ENCODE measurements around the gene CENPH.
"Not testable (repeated sequence)": the region's sequence is repeated elsewhere in the genome, so short reads cannot be mapped to it uniquely, and the experiment has no call there.

CENPH gene

GRCh38 chr5:69209602-69210001, 20.2 kb downstream of the CENPH start:
- DNase-seq (ENCODE audit: low spot score), result no peak

DNA sequence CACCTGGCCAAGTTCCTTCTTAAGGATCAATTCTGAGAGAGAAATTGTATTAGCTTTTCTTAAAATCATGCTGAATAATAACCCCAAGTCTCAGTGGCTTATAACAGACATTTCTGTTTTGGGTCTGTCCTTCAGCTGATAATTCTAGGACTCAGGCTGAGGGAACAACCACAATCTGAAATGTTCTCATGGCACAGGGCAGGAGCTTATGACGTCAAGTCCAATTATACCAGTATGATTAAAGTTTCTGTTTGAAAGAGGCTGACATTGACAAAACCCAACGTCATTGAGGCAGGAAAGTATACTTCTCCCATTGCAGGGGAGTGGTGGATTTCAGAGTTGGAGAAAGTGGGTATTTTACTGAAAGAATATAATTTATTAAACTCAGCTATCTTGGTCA, 21.8 kb downstream of the CENPH start:
- DNase-seq (ENCODE audit: low spot score), result no peak

GRCh38 chr5:69212022-69212421, 22.6 kb downstream of the CENPH start:
- no peak for DNase-seq (ENCODE audit: low spot score)

- DNase-seq (ENCODE audit: low spot score), result no peak
Measured at GRCh38 chr5:69213513-69214215, 24.3 kb downstream of the CENPH start.

GRCh38 chr5:69217151-69217511, 27.7 kb downstream of the CENPH start:
- no peak for DNase-seq (ENCODE audit: low spot score)

GRCh38 chr5:69217548-69218526, 28.5 kb downstream of the CENPH start:
- DNase-seq (ENCODE audit: low spot score), result peak; percentile 94

DNA sequence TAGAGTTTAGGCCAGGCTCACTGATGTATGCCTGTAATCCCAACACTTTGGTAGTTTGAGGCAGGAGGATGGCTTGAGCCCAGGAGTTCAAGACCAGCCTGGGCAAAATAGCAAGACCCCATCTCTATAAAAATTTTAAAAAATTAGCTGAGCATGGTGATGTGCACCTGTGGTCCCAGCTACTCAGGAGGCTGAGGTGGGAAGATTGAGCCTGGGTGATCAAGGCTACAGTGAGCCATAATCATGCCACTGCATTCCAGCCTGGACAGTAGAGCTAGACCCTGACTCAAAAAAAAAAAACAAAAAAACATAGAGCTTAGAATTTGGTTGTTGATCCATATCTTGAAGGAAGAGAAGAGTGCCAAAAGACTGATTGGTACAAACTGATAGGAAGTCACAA, 30.6 kb downstream of the CENPH start:
- no peak for DNase-seq (ENCODE audit: low spot score)

DNA sequence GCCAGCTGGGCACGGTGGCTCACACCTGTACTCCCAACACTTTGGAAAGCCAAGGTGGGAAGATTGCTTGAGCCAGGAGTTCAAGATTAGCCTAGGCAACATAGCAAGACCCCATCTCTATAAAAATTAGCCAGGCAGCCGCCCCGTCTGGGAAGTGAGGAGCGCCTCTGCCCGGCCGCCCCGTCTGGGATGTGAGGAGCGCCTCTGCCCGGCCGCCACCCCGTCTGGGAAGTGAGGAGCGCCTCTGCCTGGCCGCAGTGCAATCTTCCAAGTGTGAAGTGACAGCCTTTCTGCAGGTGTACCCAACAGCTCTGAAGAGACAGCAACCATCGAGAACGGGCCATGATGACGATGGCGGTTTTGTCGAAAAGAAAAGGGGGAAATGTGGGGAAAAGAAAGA, 31.0 kb downstream of the CENPH start:
- DNase-seq (ENCODE audit: low spot score), result not testable (repeated sequence)

GRCh38 chr5:69220833-69221232, 31.4 kb downstream of the CENPH start:
- DNase-seq (ENCODE audit: low spot score), result not testable (repeated sequence)

DNA sequence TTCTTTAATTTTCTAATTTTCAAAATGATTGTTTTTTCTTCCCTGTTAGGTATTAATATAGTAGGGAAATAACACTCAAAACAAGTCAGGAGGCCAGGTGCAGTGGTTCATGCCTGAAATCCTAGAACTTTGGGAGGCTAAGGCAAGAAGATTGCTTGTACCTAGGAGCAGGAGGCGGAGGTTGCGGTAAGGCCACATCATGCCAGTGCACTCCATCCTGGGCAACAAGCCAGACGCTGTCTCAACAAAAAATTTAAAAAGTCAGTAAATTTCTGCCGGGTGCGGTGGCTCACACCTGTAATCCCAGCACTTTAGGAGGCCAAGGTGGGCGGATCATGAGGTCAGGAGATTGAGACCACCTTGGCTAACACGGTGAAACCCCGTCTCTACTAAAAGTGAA, 35.1 kb downstream of the CENPH start:
- peak; percentile 40 for DNase-seq (ENCODE audit: low spot score)

GRCh38 chr5:69225860-69226259, 36.5 kb downstream of the CENPH start:
- no peak for DNase-seq (ENCODE audit: low spot score)

- peak; percentile 68 for DNase-seq (ENCODE audit: low spot score)
Measured at GRCh38 chr5:69230181-69230580, 40.8 kb downstream of the CENPH start.

DNA sequence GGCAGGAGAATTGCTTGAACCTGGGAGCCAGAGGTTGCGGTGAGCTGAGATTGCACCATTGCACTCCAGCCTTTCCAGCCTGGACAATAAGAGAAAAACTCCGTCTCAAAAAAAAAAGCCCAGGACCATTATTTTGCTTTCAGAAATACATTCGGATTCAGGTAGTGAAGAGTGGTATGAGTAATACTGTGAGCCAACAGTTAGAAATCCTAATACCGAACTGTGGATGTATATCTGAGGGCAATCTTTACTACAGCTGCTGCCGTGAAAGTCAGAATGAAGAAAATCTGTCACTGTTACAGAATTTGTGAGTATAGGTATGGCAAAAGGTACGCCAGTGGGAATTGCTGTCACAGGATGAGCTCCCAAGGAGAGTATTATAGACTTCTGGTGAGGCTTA, 41.9 kb downstream of the CENPH start:
- DNase-seq (ENCODE audit: low spot score), result no peak

GRCh38 chr5:69231851-69232250, 42.5 kb downstream of the CENPH start:
- DNase-seq (ENCODE audit: low spot score), result peak; percentile 92

DNA sequence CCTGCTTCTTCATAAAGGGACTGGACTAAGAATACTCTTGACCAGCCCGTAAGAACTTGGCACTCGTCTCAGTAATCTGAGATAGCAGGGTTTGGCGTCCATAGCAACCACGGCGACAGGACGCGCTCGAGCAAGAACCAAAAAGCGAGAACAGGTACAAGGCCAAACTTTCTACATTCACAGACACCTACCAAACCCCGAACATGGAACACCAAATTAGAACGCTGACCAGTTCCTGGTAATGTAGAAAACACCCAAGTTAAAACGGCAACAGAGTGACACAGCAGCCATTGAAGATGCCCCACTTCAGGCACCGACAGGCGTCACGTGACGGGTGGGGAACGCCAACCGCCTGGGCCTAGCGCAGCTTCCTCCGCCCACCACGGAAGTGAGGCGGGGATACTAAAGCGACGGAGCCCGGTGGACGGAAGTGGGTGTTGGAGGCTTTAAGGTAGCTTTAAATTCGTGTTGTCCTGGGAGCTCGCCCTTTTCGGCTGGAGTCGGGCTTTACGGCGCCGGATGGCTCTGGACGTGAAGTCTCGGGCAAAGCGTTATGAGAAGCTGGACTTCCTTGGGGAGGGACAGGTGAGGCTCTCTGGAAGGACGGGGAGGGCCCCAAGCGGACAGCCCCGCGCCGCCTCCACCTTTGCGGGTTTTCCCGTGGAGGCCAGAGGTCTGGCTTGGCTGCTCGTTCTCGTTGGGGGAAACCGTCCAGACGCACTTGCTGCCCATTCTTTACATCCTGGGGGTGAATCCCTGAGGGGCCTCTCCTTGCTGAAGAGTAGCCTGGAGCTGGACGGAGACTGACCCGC, 45.3 kb downstream of the CENPH start, which contains the start of gene CDK7:
Gene CDK7, plus strand, starts transcription at position 430 of the 812 bp plus-strand sequence. Its CDS starts 90 bp downstream, at position 520.
- DNase-seq (ENCODE audit: low spot score), result peak; percentile 94

DNA sequence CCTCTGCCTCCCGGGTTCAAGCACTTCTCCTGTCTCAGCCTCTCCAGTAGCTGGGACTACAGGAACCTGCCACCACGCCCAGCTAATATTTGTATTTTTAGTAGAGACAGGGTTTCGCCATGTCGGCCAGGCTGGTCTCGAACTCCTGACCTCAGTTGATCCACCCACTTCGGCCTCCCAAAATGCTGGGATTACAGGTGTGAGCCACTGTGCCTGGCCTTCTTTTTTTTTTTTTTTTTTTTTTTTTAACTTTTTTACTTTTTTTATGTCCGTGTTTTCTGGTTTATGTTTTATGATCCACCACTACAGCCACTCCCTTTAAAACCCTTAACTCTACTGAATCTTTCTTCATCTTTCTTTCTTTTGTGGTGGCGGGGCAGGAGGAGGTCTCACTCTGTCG, 47.4 kb downstream of the CENPH start:
- not testable (repeated sequence) for DNase-seq (ENCODE audit: low spot score)

GRCh38 chr5:69237877-69238276, 48.5 kb downstream of the CENPH start:
- no peak for DNase-seq (ENCODE audit: low spot score)

DNA sequence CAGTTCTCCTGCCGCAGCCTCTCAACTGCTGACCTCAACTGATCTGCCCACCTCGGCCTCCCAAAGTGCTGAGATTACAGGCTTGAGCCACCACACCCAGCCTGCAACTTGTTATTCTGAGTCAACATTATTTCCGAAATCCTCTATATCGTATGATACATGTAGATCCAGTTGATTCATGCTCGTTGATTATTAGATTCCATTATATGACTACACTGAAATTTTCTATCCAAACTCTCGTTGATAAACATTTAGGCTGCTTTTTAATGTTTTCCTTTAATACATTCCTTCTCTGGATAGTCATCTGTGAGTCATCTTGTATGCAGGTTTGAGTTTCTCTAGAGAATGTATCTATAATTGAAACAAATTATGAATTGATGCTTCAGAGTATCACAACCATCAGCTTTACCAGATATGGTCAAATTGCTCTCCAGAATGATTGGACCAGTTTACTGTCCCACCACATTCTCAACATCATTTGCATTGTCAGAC, 49.4 kb downstream of the CENPH start:
- DNase-seq (ENCODE audit: low spot score), result peak; percentile 72

DNA sequence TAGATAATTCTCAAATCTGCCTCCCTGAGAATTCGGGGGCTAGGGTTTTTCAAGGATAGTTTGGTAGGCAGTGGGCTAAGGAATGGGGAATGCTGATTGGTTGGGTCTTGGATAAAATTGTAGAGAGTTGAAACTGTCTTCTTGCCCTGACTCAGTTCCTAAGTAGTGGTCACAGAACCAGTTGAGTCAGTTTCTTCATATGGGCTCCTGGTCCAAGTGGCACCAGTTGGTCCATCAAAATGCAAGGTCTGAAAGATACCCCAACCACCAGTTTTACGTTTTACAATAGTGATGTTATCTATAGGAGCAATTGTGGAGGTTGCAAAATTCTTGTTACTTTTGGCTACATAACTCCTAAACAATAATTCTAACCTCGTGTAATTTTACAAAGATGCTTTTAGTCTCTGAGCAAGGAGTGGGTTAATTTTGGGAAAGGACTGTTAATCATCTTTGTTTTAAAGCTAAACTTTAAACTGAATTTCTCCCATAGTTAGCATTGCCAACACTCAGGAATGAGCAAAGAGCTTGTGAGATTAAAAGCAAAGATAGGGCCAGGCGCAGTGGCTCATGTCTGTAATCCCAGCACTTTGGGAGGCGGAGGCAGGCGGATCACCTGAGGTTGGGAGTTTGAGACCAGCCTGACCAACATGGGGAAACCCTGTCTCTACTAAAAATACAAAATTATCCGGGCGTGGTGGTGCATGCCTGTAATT, 53.0 kb downstream of the CENPH start:
- no peak for DNase-seq (ENCODE audit: low spot score)

DNA sequence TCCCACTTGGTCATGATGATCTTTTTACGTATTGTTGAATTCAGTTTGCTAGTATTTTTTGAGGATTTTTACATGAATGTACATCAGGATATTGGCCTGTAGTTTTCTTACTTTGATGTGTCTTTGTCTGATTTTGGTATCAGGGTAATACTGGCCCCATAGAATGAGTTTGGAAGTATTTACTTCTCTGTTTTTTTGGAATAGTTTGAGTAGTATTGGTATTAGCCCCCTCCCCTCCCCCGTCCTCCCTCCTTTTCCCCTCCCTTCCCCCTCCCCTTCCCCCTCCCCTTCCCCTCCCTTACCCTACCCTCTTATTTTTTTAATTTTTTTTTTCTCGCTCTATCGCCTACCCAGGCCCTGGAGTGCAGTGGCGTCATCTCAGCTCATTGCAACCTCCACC, 55.6 kb downstream of the CENPH start:
- no peak for DNase-seq (ENCODE audit: low spot score)

DNA sequence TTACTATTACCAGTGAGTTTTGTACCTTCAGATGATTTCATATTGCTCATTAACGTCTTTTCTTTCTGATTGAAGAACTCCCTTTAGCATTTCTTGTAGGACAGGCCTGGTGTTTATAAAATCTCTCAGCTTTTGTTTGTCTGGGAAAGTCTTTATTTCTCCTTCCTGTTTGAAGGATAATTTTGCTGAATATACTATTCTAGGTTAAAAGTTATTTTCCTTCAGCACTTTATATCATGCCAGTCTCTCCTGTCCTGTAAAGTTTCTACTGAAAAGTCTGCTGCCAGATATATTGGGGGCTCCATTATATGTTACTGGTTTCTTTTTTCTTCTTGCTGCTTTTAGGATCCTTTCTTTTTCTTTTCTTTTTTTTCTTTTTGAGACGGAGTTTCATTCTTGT, 58.6 kb downstream of the CENPH start:
- no peak for DNase-seq (ENCODE audit: low spot score)

Data from kidney tubule cell (primary cell).